Epithelial cell of proximal tubule (primary cell): Measurements from ENCODE around the gene ZNF398. TPM values are rescaled to one million over a fixed set of nuclear protein-coding genes. Genes with fewer than 3 reads are reported as not detected.

Experiments used
- DNase-seq: peaks from one replicate; pipeline ENCODE4 v3.0.0-alpha.2; 2011; ENCODE audit warnings: low read depth
- H3K4me3 ChIP-seq: 2 replicates; pipeline ENCODE4 v1.5.1; 2011; ENCODE audit warnings: low read depth, mild to moderate bottlenecking, low read length
- total RNA-seq: library from RNA; depleted of rRNA; stranded (reverse); fragments of >200 nt; gene quantifications from 2 replicates; pipeline ENCODE4 v1.2.3, GENCODE V29; 2015
- TF ChIP-seq, protein P1 (sequence below): conservative IDR thresholded peaks from 2 replicates; pipeline ENCODE4 v1.5.1; 2012; ENCODE audit warnings: low read depth, mild to moderate bottlenecking, low read length

Gene ZNF398
- total RNA-seq, 1 donor from 2014 or later, result 11.1 TPM

GRCh38 chr7:149196705-149197171, 49.5 kb downstream of the ZNF398 start:
- DNase-seq, result no peak
- peak overlapping the region; percentile 66 for H3K4me3 ChIP-seq
- TF ChIP-seq, protein P1, sequence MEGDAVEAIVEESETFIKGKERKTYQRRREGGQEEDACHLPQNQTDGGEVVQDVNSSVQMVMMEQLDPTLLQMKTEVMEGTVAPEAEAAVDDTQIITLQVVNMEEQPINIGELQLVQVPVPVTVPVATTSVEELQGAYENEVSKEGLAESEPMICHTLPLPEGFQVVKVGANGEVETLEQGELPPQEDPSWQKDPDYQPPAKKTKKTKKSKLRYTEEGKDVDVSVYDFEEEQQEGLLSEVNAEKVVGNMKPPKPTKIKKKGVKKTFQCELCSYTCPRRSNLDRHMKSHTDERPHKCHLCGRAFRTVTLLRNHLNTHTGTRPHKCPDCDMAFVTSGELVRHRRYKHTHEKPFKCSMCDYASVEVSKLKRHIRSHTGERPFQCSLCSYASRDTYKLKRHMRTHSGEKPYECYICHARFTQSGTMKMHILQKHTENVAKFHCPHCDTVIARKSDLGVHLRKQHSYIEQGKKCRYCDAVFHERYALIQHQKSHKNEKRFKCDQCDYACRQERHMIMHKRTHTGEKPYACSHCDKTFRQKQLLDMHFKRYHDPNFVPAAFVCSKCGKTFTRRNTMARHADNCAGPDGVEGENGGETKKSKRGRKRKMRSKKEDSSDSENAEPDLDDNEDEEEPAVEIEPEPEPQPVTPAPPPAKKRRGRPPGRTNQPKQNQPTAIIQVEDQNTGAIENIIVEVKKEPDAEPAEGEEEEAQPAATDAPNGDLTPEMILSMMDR, result no peak

GRCh38 chr7:149197675-149198074, 50.4 kb downstream of the ZNF398 start:
- TF ChIP-seq, protein P1, result no peak
- DNase-seq, result no peak
- no peak overlapping the region for H3K4me3 ChIP-seq

DNA sequence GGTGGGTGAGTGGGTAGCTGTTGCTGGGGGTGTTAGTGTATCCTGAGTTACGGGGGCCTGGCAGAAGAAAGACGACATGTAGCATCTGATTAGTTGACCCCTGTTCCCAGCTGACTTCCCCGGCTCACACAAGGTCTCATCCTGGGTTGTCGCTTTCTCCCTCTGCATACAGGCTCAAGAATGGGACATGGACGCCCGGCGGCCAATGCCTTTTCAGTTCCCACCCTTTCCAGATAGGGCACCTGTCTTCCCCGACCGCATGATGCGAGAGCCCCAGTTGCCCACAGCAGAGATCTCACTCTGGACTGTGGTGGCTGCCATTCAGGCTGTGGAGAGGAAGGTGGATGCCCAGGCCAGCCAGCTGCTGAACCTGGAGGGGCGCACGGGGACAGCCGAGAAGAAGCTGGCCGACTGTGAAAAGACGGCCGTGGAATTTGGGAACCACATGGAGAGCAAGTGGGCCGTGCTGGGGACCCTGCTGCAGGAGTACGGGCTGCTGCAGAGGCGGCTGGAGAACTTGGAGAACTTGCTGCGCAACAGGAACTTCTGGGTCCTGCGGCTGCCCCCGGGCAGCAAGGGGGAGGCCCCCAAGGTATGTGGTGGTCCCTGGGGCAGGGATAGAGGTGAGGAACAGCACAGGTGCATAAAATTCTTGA, 51.0 kb downstream of the ZNF398 start:
- no peak for DNase-seq
- no peak overlapping the region for H3K4me3 ChIP-seq
- TF ChIP-seq, protein P1, result no peak

DNA sequence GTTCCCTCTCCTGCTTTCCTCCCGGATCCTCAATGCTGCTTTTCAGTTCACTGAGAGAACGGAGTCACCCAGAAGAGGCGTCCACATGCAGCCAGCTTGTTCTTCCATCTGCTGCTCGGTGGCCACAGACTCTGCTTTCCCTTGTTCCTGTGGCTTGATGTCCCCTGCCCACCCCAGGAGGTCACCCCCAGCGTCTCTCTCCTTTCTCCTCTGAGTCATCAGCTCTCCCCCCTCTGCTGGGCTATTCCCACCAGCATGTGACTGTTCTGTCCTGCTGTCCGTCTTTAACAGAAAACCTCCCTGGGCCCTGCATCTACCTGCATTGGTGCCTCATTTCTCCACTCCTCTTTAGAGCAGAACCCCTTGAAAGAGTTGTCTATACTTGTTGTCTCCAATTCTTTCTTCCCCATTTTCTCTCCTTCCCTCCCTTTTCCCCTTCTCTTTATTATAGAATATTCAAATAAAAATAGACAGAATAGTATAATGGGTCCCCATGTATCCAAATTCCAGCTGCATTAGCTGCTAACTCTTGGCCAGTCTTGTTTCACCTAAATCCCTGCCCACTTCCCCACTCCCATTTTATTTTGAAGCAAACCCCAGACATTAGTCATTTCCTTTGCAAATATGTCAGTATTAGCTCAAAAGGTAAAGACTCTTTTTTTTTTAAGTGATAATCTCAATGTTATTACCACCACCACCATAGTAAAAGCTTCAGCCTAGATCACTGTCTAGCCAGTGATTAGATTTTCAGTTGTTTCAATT, 52.2 kb downstream of the ZNF398 start:
- H3K4me3 ChIP-seq, result no peak overlapping the region
- TF ChIP-seq, protein P1, result no peak
- DNase-seq, result no peak

DNA sequence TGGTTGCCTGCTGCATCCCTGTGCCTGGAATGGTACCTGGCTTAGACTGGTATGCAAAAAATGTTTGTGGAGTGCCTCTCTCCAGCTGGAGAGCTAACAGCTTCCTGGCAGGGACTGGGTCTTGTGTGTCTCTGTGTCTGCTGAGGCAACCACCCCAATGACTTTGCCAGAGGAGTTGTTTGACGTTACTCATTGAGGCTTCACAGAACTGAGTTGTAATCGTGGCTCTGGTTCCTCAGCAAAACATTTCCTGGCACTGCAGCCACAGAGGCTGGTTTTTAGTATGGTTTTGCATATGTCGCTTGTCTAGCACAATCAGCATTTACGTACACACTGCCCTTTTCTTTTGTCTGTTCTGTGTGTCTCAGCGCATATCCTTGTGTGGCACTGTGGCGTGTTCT, 55.6 kb downstream of the ZNF398 start:
- no peak for DNase-seq
- TF ChIP-seq, protein P1, result no peak
- no peak overlapping the region for H3K4me3 ChIP-seq

DNA sequence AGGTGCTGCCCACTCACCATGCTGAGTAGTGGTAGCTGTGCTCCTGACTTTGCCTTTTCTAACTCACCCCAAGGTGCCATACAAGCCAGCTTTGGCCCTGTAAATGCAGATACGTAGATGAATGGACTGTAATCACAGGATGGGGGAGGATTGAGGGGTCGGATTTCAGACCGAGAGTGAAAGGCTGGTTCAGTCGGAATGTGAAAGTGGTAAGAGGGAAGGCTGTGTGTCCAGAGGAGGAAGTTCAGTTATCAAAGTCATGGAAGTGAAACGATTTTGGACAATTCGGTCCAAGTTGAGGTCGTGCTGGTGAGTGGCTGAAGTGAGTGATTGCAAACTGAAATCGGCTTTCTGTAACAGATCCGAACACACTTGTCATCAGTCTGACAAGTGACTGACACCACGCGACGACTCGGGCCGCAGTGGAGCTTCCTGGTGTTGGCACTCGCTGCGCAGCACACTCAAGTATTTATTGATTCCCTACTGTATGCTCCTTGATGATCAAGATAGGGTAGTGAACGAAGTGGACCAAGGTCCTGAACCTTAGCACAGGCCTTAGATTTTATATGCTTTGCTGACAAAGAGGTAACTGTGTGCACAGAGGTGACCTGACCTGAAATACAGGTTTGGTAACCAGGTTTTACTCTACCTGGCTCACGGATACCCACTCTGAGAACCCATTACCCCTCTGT, 58.6 kb downstream of the ZNF398 start:
- H3K4me3 ChIP-seq, result no peak overlapping the region
- TF ChIP-seq, protein P1, result no peak
- no peak for DNase-seq
